ENCODE measurements around the gene GUCY1A1.

GUCY1A1 gene

GRCh38 chr4:155769090-155769489 is 102.4 kb downstream of the GUCY1A1 start:
- no peaks in the 10 kb centered on the region for H3K36me3 ChIP-seq (ENCODE audit: insufficient read depth, low read length)
- H3K4me3 ChIP-seq (ENCODE audit: low read length), result no peak overlapping the region
- no peaks in the 10 kb centered on the region for H3K27me3 ChIP-seq (ENCODE audit: control insufficient read depth, insufficient read depth, low read length)
- H3K4me1 ChIP-seq (ENCODE audit: control insufficient read depth, insufficient read depth, low read length), result no peaks in the 10 kb centered on the region
- H3K9me3 ChIP-seq (replicated peaks; ENCODE audit: low read length), result no peaks in the 10 kb centered on the region
- no peak overlapping the region for H3K4me2 ChIP-seq (ENCODE audit: low read length)
- H3K9ac ChIP-seq (ENCODE audit: low read depth, low read length), result no peak overlapping the region

- Histone ChIP-seq H3K4me2 (ENCODE audit: low read length) (no peak overlapping the region), H3K4me1 (ENCODE audit: control insufficient read depth, insufficient read depth, low read length) (no peaks in the 10 kb centered on the region), H3K4me3 (ENCODE audit: low read length) (no peak overlapping the region), H3K9me3 (replicated peaks; ENCODE audit: low read length) (no peaks in the 10 kb centered on the region), H3K36me3 (ENCODE audit: insufficient read depth, low read length) (no peaks in the 10 kb centered on the region), H3K9ac (ENCODE audit: low read depth, low read length) (no peak overlapping the region), H3K27me3 (ENCODE audit: control insufficient read depth, insufficient read depth, low read length) (no peaks in the 10 kb centered on the region)
These were observed 106.0 kb downstream of the GUCY1A1 start for GRCh38 chr4:155772459-155773195.

GRCh38 chr4:155773196-155773800 is 106.7 kb downstream of the GUCY1A1 start:
- no peak overlapping the region for H3K4me2 ChIP-seq (ENCODE audit: low read length)
- H3K4me3 ChIP-seq (ENCODE audit: low read length), result no peak overlapping the region
- no peak overlapping the region for H3K9ac ChIP-seq (ENCODE audit: low read depth, low read length)
- no peaks in the 10 kb centered on the region for H3K36me3 ChIP-seq (ENCODE audit: insufficient read depth, low read length)
- no peaks in the 10 kb centered on the region for H3K9me3 ChIP-seq (replicated peaks; ENCODE audit: low read length)
- H3K27me3 ChIP-seq (ENCODE audit: control insufficient read depth, insufficient read depth, low read length), result no peaks in the 10 kb centered on the region
- no peaks in the 10 kb centered on the region for H3K4me1 ChIP-seq (ENCODE audit: control insufficient read depth, insufficient read depth, low read length)

DNA sequence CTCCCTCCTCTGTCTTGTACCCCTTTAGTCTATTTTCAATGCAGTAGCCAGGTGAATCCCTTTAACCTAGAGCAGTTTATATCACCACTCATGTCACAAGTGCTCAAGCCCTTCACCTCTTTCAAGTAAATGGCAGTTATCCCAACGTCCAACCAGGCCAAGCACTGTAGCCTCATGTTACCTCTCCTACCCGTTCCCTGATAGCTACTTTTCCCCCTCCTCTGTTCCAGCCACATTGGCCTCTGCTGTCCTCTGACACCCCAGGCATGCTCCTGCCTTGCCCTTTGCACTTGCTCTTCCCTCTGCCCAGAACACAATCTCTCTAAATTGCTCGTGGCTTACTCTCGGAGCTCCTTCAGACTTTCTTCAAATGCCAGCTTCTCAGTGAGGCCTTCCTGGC is 107.4 kb downstream of the GUCY1A1 start:
- Histone ChIP-seq H3K4me1 (ENCODE audit: control insufficient read depth, insufficient read depth, low read length) (no peaks in the 10 kb centered on the region), H3K36me3 (ENCODE audit: insufficient read depth, low read length) (no peaks in the 10 kb centered on the region), H3K9ac (ENCODE audit: low read depth, low read length) (no peak overlapping the region), H3K4me3 (ENCODE audit: low read length) (no peak overlapping the region), H3K27me3 (ENCODE audit: control insufficient read depth, insufficient read depth, low read length) (no peaks in the 10 kb centered on the region), H3K9me3 (replicated peaks; ENCODE audit: low read length) (no peaks in the 10 kb centered on the region), H3K4me2 (ENCODE audit: low read length) (no peak overlapping the region)

DNA sequence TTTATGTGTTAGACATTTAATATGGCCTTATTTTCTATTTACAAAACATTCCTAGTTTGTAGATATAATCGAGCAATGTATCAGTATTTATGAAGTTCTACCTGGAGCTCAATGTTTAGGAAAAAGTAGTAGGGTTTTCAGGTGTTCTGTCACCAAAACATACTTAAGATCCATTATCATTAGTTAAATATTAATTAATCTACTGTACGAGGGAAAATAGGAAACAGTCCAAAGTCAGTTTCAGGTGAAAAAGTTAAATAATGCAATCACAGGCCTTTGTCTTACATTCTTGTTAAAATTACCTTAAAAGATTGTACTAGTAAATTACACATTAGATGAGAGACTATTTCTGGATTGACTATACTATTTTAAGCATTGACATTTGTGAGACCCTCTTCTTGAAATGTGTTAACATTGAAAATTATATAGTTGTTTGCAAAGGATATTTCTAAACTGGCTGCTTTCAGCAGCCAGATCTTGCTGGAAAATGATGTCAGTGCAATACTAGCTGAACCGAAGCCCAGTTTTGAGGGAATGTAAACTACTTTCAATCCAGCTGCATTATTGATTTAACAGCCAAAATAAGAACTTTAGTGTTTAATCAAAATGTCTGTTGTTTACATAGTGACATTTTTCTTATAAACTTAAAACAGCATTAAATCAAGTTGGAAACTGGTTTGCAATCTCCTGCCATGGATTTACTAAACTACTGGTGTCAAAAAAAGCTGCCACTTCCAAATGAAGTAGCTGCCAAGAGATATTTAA is 111.5 kb downstream of the GUCY1A1 start:
- H3K9me3 ChIP-seq (replicated peaks; ENCODE audit: low read length), result no peaks in the 10 kb centered on the region
- no peak overlapping the region for H3K4me3 ChIP-seq (ENCODE audit: low read length)
- H3K4me1 ChIP-seq (ENCODE audit: control insufficient read depth, insufficient read depth, low read length), result no peaks in the 10 kb centered on the region

GRCh38 chr4:155780775-155781174 is 114.1 kb downstream of the GUCY1A1 start:
- H3K27me3 ChIP-seq (ENCODE audit: control insufficient read depth, insufficient read depth, low read length), result no peaks in the 10 kb centered on the region
- no peaks in the 10 kb centered on the region for H3K9me3 ChIP-seq (replicated peaks; ENCODE audit: low read length)
- H3K4me3 ChIP-seq (ENCODE audit: low read length), result no peak overlapping the region
- H3K36me3 ChIP-seq (ENCODE audit: insufficient read depth, low read length), result no peaks in the 10 kb centered on the region
- no peak overlapping the region for H3K9ac ChIP-seq (ENCODE audit: low read depth, low read length)
- H3K4me1 ChIP-seq (ENCODE audit: control insufficient read depth, insufficient read depth, low read length), result no peaks in the 10 kb centered on the region
- no peak overlapping the region for H3K4me2 ChIP-seq (ENCODE audit: low read length)

More for the DNA sequence above, 111.5 kb downstream of the GUCY1A1 start:
- Histone ChIP-seq H3K27me3 (ENCODE audit: control insufficient read depth, insufficient read depth, low read length) (no peaks in the 10 kb centered on the region), H3K36me3 (ENCODE audit: insufficient read depth, low read length) (no peaks in the 10 kb centered on the region), H3K9ac (ENCODE audit: low read depth, low read length) (no peak overlapping the region), H3K4me2 (ENCODE audit: low read length) (no peak overlapping the region)

- Histone ChIP-seq H3K27me3 (ENCODE audit: control insufficient read depth, insufficient read depth, low read length) (no peaks in the 10 kb centered on the region), H3K36me3 (ENCODE audit: insufficient read depth, low read length) (no peaks in the 10 kb centered on the region), H3K4me3 (ENCODE audit: low read length) (no peak overlapping the region), H3K9ac (ENCODE audit: low read depth, low read length) (no peak overlapping the region), H3K9me3 (replicated peaks; ENCODE audit: low read length) (no peaks in the 10 kb centered on the region), H3K4me2 (ENCODE audit: low read length) (no peak overlapping the region), H3K4me1 (ENCODE audit: control insufficient read depth, insufficient read depth, low read length) (no peaks in the 10 kb centered on the region)
These were observed 114.7 kb downstream of the GUCY1A1 start for GRCh38 chr4:155781249-155781831.
